GM21619 (cell line): Measurements from ENCODE around the gene CNN1.
A peak's percentile ranks its signal among the peaks of the same experiment; 100 is the strongest.

Source experiments
- ATAC-seq: cut with Tn5 transposase; IDR thresholded peaks from one replicate; pipeline ENCODE4 v1.9.1; 2021; ENCODE audit not compliant: unreplicated experiment

CNN1 gene

DNA sequence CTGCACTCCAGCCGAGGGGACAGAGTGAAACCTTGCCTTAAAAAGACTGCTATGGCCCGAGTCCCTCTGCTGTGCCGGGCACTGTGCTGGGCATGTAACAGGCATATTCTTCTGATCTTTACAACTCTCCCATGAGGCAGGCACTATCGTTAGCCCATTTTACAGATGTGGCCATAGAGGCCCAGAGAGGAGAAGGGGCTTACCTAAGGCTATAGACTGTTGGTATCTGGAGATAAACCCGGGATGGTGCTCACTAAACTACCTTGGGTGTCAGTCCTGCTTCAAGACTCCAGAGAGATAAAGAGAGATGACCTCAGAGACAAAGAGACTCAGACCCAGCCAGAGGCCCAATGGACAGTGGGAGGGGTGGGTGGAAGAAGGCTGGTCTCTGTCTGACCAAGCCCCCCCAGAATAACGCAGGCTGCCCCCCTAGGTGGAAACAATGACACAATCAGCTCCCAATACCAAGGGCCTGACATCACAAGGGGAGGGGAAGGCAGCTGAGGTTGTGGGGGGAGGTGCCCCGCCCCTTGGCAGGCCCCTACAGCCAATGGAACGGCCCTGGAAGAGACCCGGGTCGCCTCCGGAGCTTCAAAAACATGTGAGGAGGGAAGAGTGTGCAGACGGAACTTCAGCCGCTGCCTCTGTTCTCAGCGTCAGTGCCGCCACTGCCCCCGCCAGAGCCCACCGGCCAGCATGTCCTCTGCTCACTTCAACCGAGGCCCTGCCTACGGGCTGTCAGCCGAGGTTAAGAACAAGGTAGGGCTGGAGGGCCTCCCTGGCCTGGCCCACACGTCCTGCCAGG is at the start of gene CNN1:
Gene CNN1, plus strand, starts transcription at position 620 of the 805 bp plus-strand sequence. Its CDS starts 77 bp downstream, at position 697.
- ATAC-seq: no peak

DNA sequence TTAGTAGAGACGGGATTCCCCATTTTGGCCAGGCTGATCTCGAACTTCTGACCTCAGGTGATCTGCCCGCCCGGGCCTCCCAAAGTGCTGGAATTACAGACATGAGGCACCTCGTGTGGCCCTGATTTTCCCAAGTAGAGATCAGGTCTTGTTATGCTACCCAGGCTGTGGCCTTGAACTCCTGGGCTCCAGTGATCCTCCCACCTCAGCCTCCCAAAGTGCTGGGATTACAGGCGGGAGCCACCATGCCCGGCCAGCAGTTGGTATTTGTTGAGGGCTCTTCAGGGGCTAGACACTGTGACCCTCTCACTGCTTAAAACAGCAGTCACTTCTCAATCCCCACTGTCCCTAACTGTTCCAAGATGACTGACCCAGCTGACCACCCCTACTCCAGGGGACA is 49.3 kb upstream of the CNN1 start:
- ATAC-seq: no peak

DNA sequence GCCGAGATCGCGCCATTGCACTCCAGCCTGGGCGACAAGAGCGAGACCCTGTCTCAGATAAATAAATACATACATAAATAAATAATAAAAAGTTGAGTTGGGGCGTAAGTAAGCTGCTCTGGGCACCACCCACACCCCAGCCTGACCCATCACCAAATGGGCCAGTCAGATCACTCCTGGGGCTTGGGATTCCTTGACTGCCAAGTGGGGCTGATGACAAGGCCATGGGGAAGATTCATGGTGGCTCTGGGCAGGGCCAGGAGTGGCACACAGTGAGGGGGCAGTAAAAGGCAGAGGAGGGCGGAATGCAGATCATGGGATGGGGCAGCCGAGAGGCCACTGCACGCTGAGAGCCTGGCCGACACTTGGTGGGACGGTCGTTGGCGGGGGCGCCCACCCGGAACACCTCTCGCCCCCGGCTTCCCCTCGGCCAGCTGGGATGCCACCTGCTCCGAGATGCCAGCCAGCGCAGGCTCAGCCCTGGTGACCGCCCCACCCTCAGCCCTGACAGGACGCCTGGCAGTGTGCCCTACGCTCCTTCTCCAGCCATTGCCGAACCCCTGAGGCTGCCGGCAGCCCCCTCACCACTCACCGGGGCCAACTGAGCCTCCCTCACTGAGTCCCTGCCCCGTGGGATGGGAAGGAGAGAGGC is 43.9 kb upstream of the CNN1 start:
- ATAC-seq: no peak

DNA sequence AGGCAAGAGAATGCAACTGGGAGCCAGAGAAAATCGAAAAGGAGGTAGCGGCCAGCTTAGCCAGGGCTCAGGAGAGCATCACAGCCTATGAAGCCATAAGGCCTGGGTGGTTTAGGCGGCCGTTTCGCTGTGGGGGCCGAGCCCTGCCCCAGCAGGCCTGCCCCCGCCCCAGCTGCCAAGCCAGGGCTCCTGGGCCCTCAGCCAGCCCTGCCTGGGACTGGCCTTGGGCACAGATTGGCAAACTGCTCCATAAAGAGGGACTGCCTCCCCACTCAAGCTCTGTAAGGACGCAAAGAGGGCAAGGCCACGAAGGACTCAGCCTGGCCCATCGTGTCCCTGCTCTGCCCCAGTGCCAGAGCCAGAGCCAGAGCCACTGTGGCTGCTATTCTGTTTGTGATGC is 43.2 kb upstream of the CNN1 start:
- ATAC-seq: no peak

DNA sequence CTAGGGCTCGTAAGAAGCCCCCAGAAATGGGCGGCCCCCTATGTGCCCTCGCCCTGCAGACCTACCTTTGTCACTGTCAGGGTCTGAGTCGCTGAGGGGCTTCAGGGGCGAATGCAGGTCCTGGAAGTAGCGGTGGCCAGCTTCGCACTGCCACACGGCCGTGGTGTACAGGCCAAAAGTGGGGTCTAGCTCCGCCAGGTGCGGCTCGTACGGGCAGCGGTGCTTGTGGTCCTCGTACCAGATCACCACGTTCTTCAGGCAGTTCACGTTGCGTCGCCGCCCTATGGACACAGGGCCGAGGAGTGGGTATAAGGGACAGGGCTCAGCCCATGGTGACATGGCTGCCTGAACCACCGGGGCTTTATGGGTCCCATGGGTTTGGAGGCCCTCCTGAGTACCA is 42.8 kb upstream of the CNN1 start:
- ATAC-seq: no peak

DNA sequence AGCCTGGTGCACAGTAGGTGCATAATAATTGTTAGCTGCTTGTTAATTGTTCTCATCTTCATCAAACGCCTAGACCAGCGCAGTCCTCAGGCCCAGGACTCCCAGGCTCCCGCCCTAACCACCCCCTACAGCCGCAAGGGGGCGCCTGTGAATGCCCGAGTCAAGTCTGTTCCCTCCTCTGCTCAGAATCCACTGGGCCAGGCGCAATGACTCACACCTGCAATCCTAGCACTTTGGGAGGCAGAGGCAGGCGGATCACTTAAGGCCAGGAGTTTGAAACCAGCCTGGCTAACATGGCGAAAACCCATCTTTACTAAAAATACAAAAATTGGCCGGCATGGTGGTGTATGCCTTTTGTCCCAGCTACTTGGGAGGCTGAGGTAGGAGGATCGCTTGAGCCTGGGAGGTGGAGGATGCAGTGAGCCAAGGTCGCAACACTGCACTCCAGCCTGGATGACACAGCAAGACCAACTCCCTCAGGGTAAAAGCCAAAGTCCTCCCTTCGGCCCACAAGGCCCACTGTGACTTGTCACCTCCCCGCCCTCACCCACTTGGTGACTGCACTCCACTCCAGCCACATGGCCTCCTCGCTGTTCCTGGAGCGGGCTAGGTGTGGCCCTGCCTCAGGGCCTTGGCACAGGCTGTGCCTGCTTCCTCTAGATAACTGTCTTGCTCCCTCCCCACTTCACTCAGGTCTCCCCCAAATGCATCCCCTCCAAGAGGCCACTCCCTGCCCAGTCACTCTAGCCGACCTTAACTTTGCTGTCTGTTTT is 42.1 kb upstream of the CNN1 start:
- ATAC-seq: no peak

DNA sequence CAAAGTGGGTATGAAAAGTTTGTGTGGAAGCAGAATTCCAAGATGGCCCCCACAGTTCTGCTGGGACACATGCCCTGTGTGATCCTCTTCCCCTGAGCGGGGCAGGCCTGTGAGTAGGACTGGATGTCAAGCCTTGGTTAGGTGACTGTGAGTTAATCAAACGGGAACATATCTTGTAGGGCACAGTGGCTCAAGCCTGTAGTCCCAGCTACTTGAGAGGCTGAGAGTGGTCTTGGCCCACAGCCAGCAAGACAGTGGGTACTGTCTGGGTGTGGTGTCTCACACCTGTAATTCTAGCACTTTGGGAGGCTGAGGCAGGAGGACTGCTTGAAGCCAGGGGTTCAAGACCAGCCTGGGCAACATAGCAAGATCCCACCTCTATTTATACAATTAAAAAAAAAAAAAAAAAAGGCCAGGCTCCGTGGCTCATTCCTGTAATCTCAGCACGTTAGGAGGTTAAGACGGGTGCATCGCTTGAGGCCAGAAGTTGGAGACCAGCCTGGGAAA is 39.4 kb upstream of the CNN1 start:
- ATAC-seq: no peak

DNA sequence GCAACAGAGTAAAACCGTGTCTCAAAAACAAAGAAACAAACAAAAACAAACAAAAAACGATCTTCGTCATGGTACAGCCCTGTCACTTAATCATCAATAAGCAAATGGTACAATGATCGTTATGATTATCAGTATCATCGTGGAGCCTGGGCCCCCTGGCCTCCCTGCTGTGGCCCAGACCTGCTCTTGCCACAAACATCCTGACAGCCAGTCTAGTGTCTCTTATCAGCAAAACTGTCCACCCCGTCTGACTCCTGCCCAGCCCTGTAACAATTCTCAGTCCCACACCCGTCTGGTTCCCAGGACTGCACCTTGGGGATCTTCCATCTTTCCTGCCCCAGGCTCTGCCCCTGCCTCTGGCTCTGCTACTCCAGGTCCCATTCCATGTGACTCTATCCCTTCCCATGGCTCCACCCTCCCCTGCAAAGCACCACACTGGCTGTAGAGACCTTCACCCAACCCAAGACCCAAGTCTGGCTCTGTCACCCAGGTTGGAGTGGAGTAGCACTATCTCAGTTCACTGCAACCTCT is 38.7 kb upstream of the CNN1 start:
- no peak for ATAC-seq

DNA sequence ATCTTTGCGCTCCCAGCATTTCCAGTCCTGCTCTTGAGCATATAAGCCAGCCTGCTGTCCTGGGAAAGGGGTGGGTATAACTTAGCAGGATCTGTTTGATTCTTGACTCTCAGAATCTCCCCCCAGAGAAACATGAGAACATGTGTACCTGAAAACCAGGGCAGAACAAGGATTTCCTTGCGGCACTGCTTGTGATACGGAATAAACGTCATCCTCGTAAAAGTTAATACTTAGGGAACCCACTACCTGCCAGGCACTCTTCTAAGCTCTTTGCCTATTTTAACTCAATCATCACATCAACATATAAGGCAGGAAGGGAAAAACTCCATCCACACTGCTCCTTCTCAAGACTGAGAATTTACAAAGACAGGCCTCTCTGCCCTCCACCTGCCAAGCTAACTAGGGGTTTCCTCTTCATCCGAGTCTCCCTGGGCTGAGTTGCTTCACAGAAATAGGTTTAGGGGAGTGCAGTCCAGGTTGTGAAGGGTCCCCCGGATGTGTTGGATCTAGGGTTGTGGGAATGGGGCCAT is 34.1 kb upstream of the CNN1 start:
- ATAC-seq: no peak

DNA sequence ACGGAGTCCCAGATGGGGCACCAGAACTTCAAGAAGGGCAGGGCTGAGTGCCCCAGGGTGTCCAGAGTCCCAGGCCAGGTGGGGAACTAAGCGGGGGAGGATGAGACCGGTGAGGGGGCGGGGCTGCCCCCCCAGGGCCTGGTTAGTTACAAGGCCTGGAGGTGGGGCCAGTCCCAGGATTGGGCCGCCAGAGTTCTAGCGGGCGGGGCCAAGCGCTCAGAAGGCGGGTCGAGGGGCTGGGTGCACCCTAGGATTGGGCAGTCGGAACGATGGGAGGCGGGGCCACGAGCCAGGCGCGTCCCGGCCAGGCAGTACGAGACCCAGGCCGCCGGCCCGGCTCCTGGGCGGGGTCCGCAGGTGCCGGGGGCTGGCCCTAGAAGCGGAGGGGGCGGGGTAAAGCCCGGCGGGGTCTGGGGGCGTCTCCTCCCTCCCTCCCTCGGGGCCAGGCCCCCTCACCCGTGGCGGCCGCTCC is 33.6 kb upstream of the CNN1 start:
- ATAC-seq: peak; percentile 81

DNA sequence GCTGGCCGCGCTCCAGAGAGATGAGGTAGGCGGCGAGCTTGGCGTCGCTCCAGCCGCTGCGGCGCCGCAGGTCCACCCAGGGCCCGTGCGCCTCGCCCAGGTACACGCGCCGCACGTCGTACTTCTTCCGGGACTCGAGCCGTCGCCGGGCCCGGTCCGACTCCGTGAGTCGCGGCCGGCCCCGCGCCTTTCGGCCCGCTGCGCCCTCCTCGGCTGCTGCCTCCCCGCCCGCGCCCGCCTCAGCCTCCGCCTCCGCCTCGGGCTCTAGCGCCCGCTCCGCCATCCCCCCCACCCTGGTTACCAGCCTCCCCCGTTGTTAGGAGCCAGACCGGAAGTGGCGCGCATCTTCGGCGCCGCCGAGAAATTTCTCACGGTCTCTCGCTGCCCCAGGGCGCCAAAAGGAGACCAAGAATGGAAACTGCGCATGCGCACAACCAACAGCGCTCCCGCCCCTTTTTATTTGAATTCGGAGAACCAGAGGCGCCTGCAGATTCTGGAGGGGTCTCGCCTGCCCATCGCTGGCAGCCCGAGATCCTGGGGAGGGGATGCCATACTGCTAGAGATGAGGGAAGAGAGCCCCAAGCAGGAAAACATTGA is 33.0 kb upstream of the CNN1 start, which contains the start of gene ZNF653:
Gene ZNF653, minus strand, starts transcription at position 336 of the 597 bp plus-strand sequence. Its CDS starts 53 bp downstream, at position 283.
- peak; percentile 46 for ATAC-seq

DNA sequence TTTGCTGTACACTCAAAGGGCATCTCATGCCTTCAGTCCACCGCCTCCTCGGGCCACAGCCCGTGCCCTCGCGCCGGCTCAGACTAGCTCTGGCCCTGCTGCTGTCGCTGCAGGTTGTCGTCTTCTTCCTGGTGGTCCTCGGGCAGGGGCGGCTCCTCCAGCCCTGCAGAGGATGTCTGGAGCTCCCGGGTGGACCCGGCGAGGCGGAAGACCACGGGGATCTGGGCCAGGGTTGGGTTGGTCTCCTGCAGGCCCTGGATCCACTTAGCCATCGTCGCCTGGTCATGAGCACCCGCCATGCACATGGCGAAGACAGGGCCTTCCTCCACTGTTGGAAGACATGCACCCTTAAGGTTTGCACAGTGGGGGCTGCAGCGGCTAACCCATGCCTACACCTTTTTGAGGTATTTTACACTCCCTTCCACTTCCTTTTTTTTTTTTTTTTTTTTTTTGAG is 32.5 kb upstream of the CNN1 start:
- peak; percentile 23 for ATAC-seq

DNA sequence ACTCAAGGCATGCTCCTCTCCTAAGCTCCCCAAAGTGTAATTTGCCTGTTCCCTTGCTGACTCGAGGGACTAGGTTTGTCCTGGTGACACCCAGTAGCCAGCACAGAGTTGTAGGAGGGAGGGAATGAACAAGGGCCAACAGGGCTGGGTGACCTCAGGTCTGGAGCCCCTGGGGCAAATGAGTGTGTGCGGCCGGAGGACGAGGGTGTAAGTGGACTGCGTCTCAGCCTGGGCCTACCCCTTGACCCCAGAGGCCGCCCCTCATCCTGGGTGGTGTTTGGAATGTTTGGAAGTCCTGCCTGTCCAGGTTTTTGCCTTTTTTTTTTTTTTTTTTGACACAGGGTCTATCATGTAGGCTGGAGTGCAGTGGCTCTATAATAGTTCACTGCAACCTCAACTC is 31.7 kb upstream of the CNN1 start:
- no peak for ATAC-seq

DNA sequence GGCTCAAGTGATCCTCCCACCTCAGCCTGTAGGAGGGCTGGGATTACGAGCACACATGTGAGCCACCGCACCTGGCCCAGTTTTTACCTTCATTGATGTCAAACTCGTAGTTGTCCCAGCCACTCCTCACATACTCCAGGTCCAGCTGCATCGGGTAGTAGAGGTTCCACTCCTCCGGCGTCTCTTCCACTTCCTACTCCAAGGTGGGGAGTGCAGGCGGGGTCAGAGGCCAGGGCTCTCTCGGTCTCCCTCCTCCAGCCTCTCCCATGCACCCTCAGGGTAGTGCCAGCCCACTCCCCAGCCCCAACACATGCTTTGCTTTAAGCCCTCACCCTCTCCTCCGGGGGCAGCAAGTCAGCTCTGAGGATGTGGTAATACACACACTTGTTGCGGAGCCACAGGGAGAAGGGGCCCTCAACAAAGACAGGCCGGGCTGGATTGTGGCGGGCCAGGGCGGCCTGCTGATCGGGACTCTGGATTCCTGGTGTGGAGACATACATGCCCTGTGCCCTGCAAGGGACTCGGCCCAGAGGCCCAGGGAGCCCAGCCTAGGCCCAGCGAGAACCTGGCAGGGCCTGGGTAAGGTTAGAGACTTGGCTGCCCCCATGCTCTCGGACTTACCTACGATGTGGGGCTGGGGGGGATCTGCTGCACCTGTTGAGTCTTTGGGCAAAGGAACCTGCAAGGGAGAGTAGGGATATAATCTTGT is 31.1 kb upstream of the CNN1 start:
- ATAC-seq: no peak

DNA sequence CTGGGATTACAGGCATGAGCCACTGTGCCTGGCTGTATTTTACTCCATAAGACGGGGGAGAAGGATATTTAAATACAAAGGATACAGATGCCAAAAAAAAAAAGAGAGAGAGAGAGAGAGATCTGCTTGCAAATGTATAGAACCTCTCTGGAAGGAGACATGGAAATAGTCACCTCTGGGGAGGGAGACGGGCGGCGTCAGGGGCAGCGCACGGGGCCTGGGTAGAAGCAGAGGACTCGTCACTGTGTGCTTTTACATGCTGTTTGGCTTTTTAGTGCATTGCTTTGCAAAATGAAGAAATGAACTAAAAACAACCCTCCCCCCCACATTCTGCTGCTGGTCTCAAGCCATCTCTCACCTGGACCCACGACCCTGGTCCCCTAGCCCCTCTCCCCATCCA is 28.2 kb upstream of the CNN1 start:
- ATAC-seq: no peak

DNA sequence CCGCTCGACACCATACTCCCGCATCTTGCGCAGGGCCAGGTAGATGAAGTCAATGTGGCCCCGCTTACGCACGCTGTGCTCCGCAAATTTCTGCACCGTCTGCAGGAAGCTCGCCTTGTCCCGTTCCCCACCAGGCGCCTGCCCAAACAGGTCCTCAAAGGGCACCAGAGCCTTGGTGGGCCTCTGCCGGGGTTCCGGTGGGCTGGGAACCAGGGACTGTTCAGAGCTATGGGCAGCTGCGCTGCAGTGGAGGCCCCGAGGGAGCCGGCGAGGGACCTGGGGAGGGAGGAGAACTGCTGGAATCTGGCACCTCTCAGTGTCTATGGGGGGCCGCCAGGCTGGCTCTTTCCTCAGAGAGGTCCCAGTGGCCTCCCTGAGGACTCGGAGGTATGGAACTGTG is 24.7 kb upstream of the CNN1 start:
- ATAC-seq: no peak

DNA sequence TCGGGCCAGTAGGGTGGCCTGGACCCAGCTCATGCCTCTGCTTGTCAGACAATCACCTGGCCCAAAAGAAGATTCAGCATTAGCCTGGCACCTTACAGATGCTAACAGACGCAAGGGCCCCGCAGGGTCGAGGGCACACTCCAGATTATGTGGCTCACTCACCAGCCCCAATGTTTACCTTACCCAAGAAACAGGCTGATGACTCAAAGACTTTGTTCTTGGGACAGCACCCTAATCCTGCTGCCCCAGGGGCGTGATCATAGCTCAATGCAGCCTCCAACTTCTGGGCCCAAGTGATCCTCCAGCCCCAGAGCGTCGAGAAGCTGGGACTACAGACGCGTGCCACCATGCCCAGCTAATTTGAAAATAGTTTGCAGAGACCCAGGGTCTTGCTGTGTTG is 19.5 kb upstream of the CNN1 start:
- ATAC-seq: no peak

DNA sequence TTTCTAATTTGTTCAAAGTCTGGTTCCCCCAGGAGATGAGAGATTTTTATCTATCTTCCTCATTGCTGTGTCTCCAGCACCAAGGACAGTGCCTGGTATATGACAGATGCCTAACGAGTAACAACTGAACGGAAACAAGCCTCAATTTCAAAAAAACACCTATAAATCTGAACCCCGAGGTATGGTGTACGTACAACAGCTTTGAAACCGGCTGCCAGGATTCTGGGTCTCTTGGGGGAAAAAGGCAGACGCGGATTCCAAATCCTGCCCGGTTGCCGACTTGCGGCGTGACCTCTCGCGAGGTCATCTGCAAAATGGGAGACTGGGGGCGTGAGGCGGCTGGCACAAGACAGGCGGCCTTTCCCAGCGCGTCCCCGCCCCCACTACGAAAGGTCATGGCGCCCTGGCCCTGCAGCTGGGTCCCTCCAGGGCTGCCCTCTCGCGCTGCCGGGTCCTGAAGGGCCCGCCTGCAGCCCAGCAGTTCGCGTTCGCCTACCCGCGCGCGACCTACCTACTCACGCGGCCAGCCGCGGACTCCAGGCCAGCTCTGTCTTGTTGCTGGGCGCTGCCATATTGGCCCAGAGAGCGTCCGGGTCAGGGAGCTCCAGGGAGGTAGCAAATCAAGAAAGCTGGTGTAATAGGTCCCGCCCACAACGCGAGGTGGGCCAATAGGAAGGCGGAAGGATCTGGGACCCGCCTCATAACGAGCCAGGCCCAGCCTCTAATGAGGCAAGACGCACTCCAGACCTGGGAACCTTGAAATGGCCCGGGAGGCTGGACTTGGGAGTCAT is 9.9 kb upstream of the CNN1 start, which contains the start of gene ECSIT:
Gene ECSIT, minus strand, starts transcription at position 584 of the 791 bp plus-strand sequence. CDS start 9,964 bp downstream, outside the sequence.
- peak; percentile 91 for ATAC-seq

DNA sequence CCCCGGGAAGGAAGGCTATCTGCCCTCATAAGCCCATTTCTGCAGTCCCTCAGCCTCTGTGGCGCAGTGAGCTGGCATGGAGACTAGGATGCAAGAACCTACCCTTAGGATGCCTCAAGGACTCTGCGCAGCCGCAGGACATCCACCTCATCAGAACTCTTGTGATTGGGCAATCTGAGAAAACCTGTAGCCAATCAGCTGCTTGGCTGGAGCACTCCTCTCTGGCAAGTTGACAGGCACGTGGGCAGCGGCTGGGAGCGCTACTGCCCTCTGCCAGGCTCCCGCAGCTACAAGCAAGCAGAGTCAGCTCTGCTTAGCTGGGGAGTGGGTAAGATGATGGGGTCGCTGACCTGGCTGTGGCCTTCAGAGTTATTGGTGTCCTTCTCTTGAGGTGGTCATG is 8.2 kb upstream of the CNN1 start:
- ATAC-seq: no peak
